ENCODE data around the gene MTUS2.

The MTUS2 gene

DNA sequence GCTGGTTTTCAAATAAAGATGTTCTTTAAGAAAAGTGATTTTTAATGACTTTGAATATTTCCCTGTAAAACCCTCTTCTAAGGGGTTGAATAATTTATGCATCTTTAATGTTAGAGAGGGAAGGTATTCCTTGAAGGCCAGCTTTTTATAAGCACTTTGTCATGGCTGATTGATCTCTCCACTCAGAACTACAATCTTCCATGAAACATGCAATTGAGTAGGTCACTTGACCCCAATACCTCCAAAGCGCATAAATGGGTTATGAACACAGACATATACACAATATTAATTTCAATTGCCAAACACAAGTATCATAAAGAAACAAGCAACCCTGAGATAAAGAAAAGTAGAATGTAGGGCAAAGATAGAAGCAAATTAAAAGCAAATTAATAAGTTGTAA is 359.9 kb downstream of the MTUS2 start:
- DNase-seq = no peak
- ChIA-PET POLR2A (no interaction called here), CTCF (no interaction called here)
- no peaks in the 10 kb centered on the region for H3K36me3 ChIP-seq (ENCODE audit: control insufficient read depth in 4 of 4, insufficient read depth in 4 of 4, low read length in 3 of 4)
- no peak overlapping the region for H3K4me3 ChIP-seq (ENCODE audit: control insufficient read depth in 1 of 7, extremely low read depth in 1 of 7, insufficient read depth in 4 of 7, low read depth in 2 of 7, low read length in 6 of 7)
- no peak overlapping the region for H3K27ac ChIP-seq (ENCODE audit: insufficient read depth in 1 of 2, low read depth in 1 of 2, low read length in 2 of 2, poor library complexity in 1 of 2, severe bottlenecking in 2 of 2)
- no CpG with 5 or more reads among the region's 1 CpG for WGBS (ENCODE audit: insufficient coverage)
- H3K9me3 ChIP-seq (ENCODE audit: control extremely low read depth in 1 of 5, control insufficient read depth in 4 of 5, insufficient read depth in 2 of 5, low read depth in 1 of 5, low read length in 4 of 5) = peaks cover 0 to 9% (median 3%) of the 10 kb centered on the region in 5 experiments
- H3K4me1 ChIP-seq (ENCODE audit: control extremely low read depth in 1 of 4, control insufficient read depth in 4 of 4, insufficient read depth in 4 of 4, low read length in 3 of 4) = no peaks in the 10 kb centered on the region
- H3K27me3 ChIP-seq (replicated peaks in 2 of 5; ENCODE audit: control insufficient read depth in 4 of 5, insufficient read depth in 5 of 5, low read length in 4 of 5) = no peaks in the 10 kb centered on the region

DNA sequence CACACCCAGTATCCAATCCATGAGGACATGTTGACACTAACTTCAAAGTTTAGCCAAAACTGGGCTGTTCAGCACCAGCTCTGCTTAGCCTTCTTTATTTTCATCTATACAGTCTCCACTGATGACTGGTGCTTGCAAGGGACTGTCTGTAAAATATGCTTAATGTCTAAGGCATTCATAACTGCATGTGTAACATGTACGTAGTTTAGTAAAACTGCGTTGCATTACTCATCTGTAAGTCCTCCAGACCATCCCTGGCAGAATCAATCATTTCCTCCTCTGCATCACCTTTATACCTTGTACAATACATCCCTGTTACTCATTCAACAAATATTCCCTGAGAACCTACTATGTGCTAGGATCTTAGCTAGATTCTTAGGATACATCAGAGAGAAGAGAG is 362.1 kb downstream of the MTUS2 start:
- Histone ChIP-seq H3K36me3 (ENCODE audit: control insufficient read depth in 4 of 4, insufficient read depth in 4 of 4, low read length in 3 of 4) (no peaks in the 10 kb centered on the region), H3K27ac (ENCODE audit: insufficient read depth in 1 of 2, low read depth in 1 of 2, low read length in 2 of 2, poor library complexity in 1 of 2, severe bottlenecking in 2 of 2) (no peak overlapping the region), H3K4me3 (ENCODE audit: control insufficient read depth in 1 of 7, extremely low read depth in 1 of 7, insufficient read depth in 4 of 7, low read depth in 2 of 7, low read length in 6 of 7) (no peak overlapping the region), H3K9me3 (ENCODE audit: control extremely low read depth in 1 of 5, control insufficient read depth in 4 of 5, insufficient read depth in 2 of 5, low read depth in 1 of 5, low read length in 4 of 5) (peaks cover 0 to 11% (median 7%) of the 10 kb centered on the region in 5 experiments), H3K27me3 (replicated peaks in 2 of 5; ENCODE audit: control insufficient read depth in 4 of 5, insufficient read depth in 5 of 5, low read length in 4 of 5) (no peaks in the 10 kb centered on the region), H3K4me1 (ENCODE audit: control extremely low read depth in 1 of 4, control insufficient read depth in 4 of 4, insufficient read depth in 4 of 4, low read length in 3 of 4) (no peaks in the 10 kb centered on the region)
- no CpG with 5 or more reads among the region's 2 CpGs for WGBS (ENCODE audit: insufficient coverage)
- CTCF ChIA-PET = no interaction called here
- no peak for DNase-seq
- POLR2A ChIA-PET = no interaction called here

DNA sequence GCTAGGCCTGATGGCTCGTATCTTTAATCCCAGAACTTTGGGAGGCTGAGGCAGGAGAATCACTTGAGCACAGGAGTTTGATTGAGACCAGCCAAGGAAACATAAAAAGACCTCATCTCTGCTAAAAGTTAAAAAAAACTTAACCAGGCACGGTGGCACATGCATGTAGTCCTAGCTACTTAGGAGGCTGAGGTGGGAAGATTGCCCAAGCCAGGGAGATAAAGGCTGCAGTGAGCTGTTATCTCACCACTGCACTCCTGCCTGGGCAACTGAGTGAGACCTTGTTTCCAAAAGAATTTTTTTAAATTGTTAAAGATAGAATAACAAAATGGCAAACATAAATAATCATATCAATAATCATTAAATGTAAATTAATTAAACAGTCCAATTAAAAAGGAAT is 365.8 kb downstream of the MTUS2 start:
- Histone ChIP-seq H3K9me3 (ENCODE audit: control extremely low read depth in 1 of 5, control insufficient read depth in 4 of 5, insufficient read depth in 2 of 5, low read depth in 1 of 5, low read length in 4 of 5) (peaks cover 0 to 11% (median 7%) of the 10 kb centered on the region in 5 experiments), H3K27ac (ENCODE audit: insufficient read depth in 1 of 2, low read depth in 1 of 2, low read length in 2 of 2, poor library complexity in 1 of 2, severe bottlenecking in 2 of 2) (no peak overlapping the region), H3K4me1 (ENCODE audit: control extremely low read depth in 1 of 4, control insufficient read depth in 4 of 4, insufficient read depth in 4 of 4, low read length in 3 of 4) (no peaks in the 10 kb centered on the region), H3K36me3 (ENCODE audit: control insufficient read depth in 4 of 4, insufficient read depth in 4 of 4, low read length in 3 of 4) (no peaks in the 10 kb centered on the region), H3K27me3 (replicated peaks in 2 of 5; ENCODE audit: control insufficient read depth in 4 of 5, insufficient read depth in 5 of 5, low read length in 4 of 5) (no peaks in the 10 kb centered on the region), H3K4me3 (ENCODE audit: control insufficient read depth in 1 of 7, extremely low read depth in 1 of 7, insufficient read depth in 4 of 7, low read depth in 2 of 7, low read length in 6 of 7) (no peak overlapping the region)
- CTCF ChIA-PET = no interaction called here
- 90% methylated on average over 2 of the region's 2 CpGs for WGBS (ENCODE audit: insufficient coverage)
- POLR2A ChIA-PET = no interaction called here
- no peak for DNase-seq

DNA sequence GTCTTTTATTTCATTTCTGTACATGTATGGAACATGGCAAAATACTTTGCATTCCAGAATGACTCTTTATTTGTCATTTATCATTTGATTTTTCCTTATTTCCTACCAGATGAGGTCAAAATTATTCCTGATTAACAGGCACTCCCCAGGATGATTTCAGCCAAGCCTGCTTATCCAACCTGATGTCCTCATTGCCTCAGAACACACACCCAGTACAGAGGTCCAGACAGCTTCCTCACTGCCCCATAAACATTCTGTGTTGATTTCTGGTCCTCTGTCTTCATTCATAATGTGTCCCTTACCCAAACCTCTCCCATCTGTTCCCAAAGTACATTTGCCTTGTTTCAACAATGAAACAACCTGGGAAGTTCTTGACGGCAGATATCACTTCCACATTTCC is 367.4 kb downstream of the MTUS2 start:
- H3K4me3 ChIP-seq (ENCODE audit: control insufficient read depth in 1 of 7, extremely low read depth in 1 of 7, insufficient read depth in 4 of 7, low read depth in 2 of 7, low read length in 6 of 7) = no peak overlapping the region
- no peaks in the 10 kb centered on the region for H3K4me1 ChIP-seq (ENCODE audit: control extremely low read depth in 1 of 4, control insufficient read depth in 4 of 4, insufficient read depth in 4 of 4, low read length in 3 of 4)
- no peak overlapping the region for H3K27ac ChIP-seq (ENCODE audit: insufficient read depth in 1 of 2, low read depth in 1 of 2, low read length in 2 of 2, poor library complexity in 1 of 2, severe bottlenecking in 2 of 2)
- peaks cover 0 to 14% (median 8%) of the 10 kb centered on the region in 5 experiments for H3K9me3 ChIP-seq (ENCODE audit: control extremely low read depth in 1 of 5, control insufficient read depth in 4 of 5, insufficient read depth in 2 of 5, low read depth in 1 of 5, low read length in 4 of 5)
- 75% methylated on average over 1 of the region's 1 CpG for WGBS (ENCODE audit: insufficient coverage)
- CTCF ChIA-PET = no interaction called here
- POLR2A ChIA-PET = no interaction called here
- no peak for DNase-seq
- H3K27me3 ChIP-seq (replicated peaks in 2 of 5; ENCODE audit: control insufficient read depth in 4 of 5, insufficient read depth in 5 of 5, low read length in 4 of 5) = no peaks in the 10 kb centered on the region
- H3K36me3 ChIP-seq (ENCODE audit: control insufficient read depth in 4 of 4, insufficient read depth in 4 of 4, low read length in 3 of 4) = no peaks in the 10 kb centered on the region

DNA sequence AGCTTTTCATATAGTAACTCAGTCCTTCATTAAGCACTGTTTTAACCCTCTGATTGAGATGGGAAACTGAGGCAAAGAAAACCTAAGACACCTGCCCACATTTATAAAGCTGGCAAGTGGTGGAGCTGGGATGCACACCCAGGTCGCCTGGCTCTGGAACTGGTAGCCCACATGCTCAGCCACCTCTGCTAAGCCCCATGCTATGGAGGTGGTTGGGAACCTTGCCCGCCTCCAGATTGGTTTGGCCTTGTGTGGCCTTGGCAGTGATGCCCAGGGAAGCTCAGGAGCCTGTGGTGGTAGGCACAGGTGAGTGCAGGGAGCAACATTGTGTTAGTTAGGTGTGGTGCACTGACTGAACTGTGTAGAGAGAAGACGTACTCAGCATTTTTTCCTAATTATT is 370.2 kb downstream of the MTUS2 start:
- peaks cover 0 to 7% (median 0%) of the 10 kb centered on the region in 5 experiments for H3K9me3 ChIP-seq (ENCODE audit: control extremely low read depth in 1 of 5, control insufficient read depth in 4 of 5, insufficient read depth in 2 of 5, low read depth in 1 of 5, low read length in 4 of 5)
- no peaks in the 10 kb centered on the region for H3K36me3 ChIP-seq (ENCODE audit: control insufficient read depth in 4 of 4, insufficient read depth in 4 of 4, low read length in 3 of 4)
- 93% methylated on average over 2 of the region's 3 CpGs for WGBS (ENCODE audit: insufficient coverage)
- DNase-seq = no peak
- ChIA-PET CTCF (no interaction called here), POLR2A (no interaction called here)
- H3K27me3 ChIP-seq (replicated peaks in 2 of 5; ENCODE audit: control insufficient read depth in 4 of 5, insufficient read depth in 5 of 5, low read length in 4 of 5) = no peaks in the 10 kb centered on the region
- H3K4me1 ChIP-seq (ENCODE audit: control extremely low read depth in 1 of 4, control insufficient read depth in 4 of 4, insufficient read depth in 4 of 4, low read length in 3 of 4) = no peaks in the 10 kb centered on the region
- H3K4me3 ChIP-seq (ENCODE audit: control insufficient read depth in 1 of 7, extremely low read depth in 1 of 7, insufficient read depth in 4 of 7, low read depth in 2 of 7, low read length in 6 of 7) = no peak overlapping the region
- H3K27ac ChIP-seq (ENCODE audit: insufficient read depth in 1 of 2, low read depth in 1 of 2, low read length in 2 of 2, poor library complexity in 1 of 2, severe bottlenecking in 2 of 2) = no peak overlapping the region

DNA sequence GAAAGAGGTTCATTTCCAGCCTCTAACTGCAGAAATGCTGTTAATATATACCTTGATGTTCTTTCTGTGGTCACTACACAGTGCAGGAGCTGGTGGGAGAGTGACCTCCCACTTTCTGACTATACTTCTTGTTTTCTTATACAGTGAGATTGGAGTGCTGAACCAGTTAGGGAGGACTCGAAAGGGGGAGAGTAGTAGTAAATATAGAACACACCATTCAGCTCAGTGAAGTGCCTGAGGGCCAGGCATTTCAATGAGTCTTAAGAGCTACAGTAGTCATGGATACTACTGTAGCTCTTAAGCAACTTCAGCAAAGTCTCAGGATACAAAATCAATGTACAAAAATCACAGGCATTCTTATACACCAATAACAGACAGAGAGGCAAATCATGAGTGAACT is 372.9 kb downstream of the MTUS2 start:
- CTCF ChIA-PET = no interaction called here
- no peaks in the 10 kb centered on the region for H3K27me3 ChIP-seq (replicated peaks in 2 of 5; ENCODE audit: control insufficient read depth in 4 of 5, insufficient read depth in 5 of 5, low read length in 4 of 5)
- H3K9me3 ChIP-seq (ENCODE audit: control extremely low read depth in 1 of 5, control insufficient read depth in 4 of 5, insufficient read depth in 2 of 5, low read depth in 1 of 5, low read length in 4 of 5) = peaks cover 0 to 4% (median 0%) of the 10 kb centered on the region in 5 experiments
- POLR2A ChIA-PET = no interaction called here
- H3K4me3 ChIP-seq (ENCODE audit: control insufficient read depth in 1 of 7, extremely low read depth in 1 of 7, insufficient read depth in 4 of 7, low read depth in 2 of 7, low read length in 6 of 7) = no peak overlapping the region
- WGBS (ENCODE audit: insufficient coverage) = no CpG with 5 or more reads among the region's 1 CpG
- no peak overlapping the region for H3K27ac ChIP-seq (ENCODE audit: insufficient read depth in 1 of 2, low read depth in 1 of 2, low read length in 2 of 2, poor library complexity in 1 of 2, severe bottlenecking in 2 of 2)
- no peaks in the 10 kb centered on the region for H3K36me3 ChIP-seq (ENCODE audit: control insufficient read depth in 4 of 4, insufficient read depth in 4 of 4, low read length in 3 of 4)
- H3K4me1 ChIP-seq (ENCODE audit: control extremely low read depth in 1 of 4, control insufficient read depth in 4 of 4, insufficient read depth in 4 of 4, low read length in 3 of 4) = no peaks in the 10 kb centered on the region
- DNase-seq = no peak

DNA sequence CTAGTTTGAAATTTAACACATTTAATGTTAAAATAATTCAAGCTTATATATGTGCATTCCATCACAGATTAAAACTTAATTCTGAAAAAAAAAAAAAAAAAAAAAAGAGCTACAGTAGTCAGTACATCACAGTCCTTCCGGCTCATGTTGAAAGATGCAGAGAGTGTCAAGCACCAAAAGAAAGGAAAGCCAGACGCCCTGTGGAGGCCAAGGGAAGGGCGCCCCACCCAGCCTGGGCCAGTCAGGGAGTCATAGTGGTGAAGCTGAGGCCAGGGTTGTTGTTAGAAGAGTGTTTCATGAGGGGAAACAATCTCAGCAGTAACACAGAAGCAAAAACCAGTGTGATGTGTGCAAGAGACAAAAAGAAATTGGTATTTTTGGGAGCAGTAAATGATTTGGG is 375.3 kb downstream of the MTUS2 start:
- H3K36me3 ChIP-seq (ENCODE audit: control insufficient read depth in 4 of 4, insufficient read depth in 4 of 4, low read length in 3 of 4) = no peaks in the 10 kb centered on the region
- H3K9me3 ChIP-seq (ENCODE audit: control extremely low read depth in 1 of 5, control insufficient read depth in 4 of 5, insufficient read depth in 2 of 5, low read depth in 1 of 5, low read length in 4 of 5) = peaks cover 0 to 4% (median 0%) of the 10 kb centered on the region in 5 experiments
- no peaks in the 10 kb centered on the region for H3K27me3 ChIP-seq (replicated peaks in 2 of 5; ENCODE audit: control insufficient read depth in 4 of 5, insufficient read depth in 5 of 5, low read length in 4 of 5)
- 62% methylated on average over 3 of the region's 3 CpGs for WGBS (ENCODE audit: insufficient coverage)
- H3K27ac ChIP-seq (ENCODE audit: insufficient read depth in 1 of 2, low read depth in 1 of 2, low read length in 2 of 2, poor library complexity in 1 of 2, severe bottlenecking in 2 of 2) = no peak overlapping the region
- ChIA-PET CTCF (no interaction called here), POLR2A (no interaction called here)
- no peak overlapping the region for H3K4me3 ChIP-seq (ENCODE audit: control insufficient read depth in 1 of 7, extremely low read depth in 1 of 7, insufficient read depth in 4 of 7, low read depth in 2 of 7, low read length in 6 of 7)
- H3K4me1 ChIP-seq (ENCODE audit: control extremely low read depth in 1 of 4, control insufficient read depth in 4 of 4, insufficient read depth in 4 of 4, low read length in 3 of 4) = no peaks in the 10 kb centered on the region
- DNase-seq = no peak

All from common myeloid progenitor, CD34-positive (primary cell).